Uterus (tissue), 2 donors: ENCODE results near the gene CAMKV.

Experiments
- CTCF ChIP-seq, 4 experiments: fragments of 200-600 bp in 2 of 4; fragments of 450-650 bp in 2 of 4; sonication (generic) in 2 of 4; IDR thresholded peaks; one replicate each; pipeline ENCODE4 v1.5.1; 2016 to 2019; ENCODE audit warnings: antibody characterized with exemption in 4 of 4, mild to moderate bottlenecking in 2 of 4, moderate library complexity in 1 of 4
- POLR2A ChIP-seq, 2 donors: fragments of 450-650 bp; IDR thresholded peaks; one replicate each; pipeline ENCODE4 v1.6.1; 2016; ENCODE audit warnings: antibody characterized with exemption in 2 of 2, mild to moderate bottlenecking in 1 of 2, moderate library complexity in 1 of 2

- TF ChIP-seq CTCF (IDR thresholded peaks at IDR 0.05), result no peak
- TF ChIP-seq POLR2A (IDR thresholded peaks at IDR 0.05), result no peak
Measured at GRCh38 chr3:49878686-49879085, 9.0 kb upstream of the CAMKV start.
